ENCODE data around the gene CYP8B1. TPM values are rescaled to one million over a fixed set of nuclear protein-coding genes. Genes with fewer than 3 reads are reported as not detected.

Gene CYP8B1
- total and polyA plus RNA-seq, 2 donors (not counting 1 experiment from before 2014, with no cell fraction given): not detected

DNA sequence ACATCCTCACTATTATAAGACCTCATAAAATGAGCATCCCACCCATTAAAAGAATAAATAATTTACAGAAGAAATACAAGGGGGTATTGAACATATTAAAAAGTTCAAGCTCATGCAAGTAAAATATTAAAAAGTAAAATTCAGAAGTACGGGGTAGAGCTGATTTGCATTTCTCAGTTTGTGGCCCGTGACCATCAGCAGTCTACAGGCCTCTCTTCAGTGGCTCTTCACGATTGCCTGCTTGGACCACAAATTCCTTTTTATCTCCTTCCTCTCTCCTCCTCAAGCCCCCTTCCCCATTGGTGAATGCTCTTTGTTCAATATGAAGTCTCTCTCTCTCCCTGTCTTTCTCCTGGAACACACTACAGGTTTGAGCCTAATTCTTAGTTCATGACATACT is 19.1 kb downstream of the CYP8B1 start:
- no peaks in the 10 kb centered on the region for H3K36me3 ChIP-seq (ENCODE audit: control insufficient read depth, insufficient read depth, low read length)
- H3K9ac ChIP-seq (ENCODE audit: insufficient read depth, low read length): no peak overlapping the region
- H3K4me2 ChIP-seq (ENCODE audit: extremely low read depth, insufficient read depth, low read length): no peak overlapping the region
- no peaks in the 10 kb centered on the region for H3K27me3 ChIP-seq (ENCODE audit: control insufficient read depth, insufficient read depth, low read length)
- H3K79me2 ChIP-seq (ENCODE audit: control insufficient read depth, insufficient read depth, low read length): no peaks in the 10 kb centered on the region
- TF ChIP-seq, protein P1, sequence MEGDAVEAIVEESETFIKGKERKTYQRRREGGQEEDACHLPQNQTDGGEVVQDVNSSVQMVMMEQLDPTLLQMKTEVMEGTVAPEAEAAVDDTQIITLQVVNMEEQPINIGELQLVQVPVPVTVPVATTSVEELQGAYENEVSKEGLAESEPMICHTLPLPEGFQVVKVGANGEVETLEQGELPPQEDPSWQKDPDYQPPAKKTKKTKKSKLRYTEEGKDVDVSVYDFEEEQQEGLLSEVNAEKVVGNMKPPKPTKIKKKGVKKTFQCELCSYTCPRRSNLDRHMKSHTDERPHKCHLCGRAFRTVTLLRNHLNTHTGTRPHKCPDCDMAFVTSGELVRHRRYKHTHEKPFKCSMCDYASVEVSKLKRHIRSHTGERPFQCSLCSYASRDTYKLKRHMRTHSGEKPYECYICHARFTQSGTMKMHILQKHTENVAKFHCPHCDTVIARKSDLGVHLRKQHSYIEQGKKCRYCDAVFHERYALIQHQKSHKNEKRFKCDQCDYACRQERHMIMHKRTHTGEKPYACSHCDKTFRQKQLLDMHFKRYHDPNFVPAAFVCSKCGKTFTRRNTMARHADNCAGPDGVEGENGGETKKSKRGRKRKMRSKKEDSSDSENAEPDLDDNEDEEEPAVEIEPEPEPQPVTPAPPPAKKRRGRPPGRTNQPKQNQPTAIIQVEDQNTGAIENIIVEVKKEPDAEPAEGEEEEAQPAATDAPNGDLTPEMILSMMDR (conservative IDR thresholded peaks at IDR 0.05 in 1 of 2, IDR thresholded peaks at IDR 0.05 in 1 of 2; ENCODE audit: low read depth in 1 of 2, low read length in 2 of 2): no peak
- no peak for TF ChIP-seq EZH2 (IDR thresholded peaks at IDR 0.05; ENCODE audit: low read length, missing control alignments)
- H3K27ac ChIP-seq (ENCODE audit: insufficient read depth, low read length): no peak overlapping the region
- no peak overlapping the region for H3K4me3 ChIP-seq (replicated peaks in 1 of 4; ENCODE audit: control extremely low read depth in 1 of 4, insufficient read depth in 1 of 4, low read depth in 3 of 4, low read length in 4 of 4)
- H2AFZ ChIP-seq (ENCODE audit: low read length): no peak overlapping the region
- no peaks in the 10 kb centered on the region for H3K9me3 ChIP-seq (ENCODE audit: control insufficient read depth, insufficient read depth, low read depth, low read length)
- no peaks in the 10 kb centered on the region for H4K20me1 ChIP-seq (ENCODE audit: control insufficient read depth, extremely low read depth, insufficient read depth, low read length)
- DNase-seq (ENCODE audit: low read depth in 2 of 2): no peak
- no peaks in the 10 kb centered on the region for H3K4me1 ChIP-seq (ENCODE audit: control insufficient read depth, extremely low read depth, insufficient read depth, low read length)

DNA sequence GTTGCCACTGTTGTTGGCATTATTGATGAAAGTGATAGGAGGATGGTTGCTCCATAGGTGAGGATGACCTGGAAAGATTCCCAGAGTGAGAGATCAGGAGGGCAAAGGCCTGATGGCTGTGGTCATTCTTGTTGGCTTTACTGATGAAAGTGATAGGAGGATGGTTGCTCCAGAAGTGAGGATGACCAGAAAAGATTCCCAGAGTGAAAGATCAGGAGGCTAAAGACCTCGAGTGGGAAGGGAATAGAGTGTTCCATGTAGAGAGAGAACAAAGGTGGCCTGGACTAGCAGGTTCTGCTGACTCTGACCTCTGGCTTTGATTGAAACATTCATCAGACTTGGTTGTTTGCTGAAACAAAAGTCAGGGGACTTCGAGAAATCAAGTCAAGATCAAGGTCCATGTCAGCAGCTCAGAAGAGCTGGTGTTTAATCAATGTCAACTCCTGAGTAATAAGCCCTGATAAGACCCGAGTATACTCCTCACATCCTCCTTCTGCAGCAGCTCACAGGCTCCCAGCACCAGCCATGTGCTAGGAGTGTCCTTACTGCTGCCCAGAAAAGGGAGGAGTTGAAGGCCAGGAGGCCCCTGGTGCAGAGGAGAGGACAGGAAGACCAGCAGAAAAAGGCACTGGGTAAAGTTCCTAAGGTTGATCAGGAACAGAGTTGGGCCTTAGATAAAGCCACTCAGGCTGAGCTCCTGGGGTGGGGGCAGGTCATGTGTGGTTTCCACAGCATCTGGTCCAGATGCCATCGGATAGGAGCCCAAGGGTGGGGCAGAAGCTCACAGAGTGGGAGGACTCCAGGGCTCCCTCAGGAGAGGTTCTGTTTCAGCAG is 19.9 kb downstream of the CYP8B1 start:
- no peaks in the 10 kb centered on the region for H3K79me2 ChIP-seq (ENCODE audit: control insufficient read depth, insufficient read depth, low read length)
- H3K4me3 ChIP-seq (replicated peaks in 1 of 4; ENCODE audit: control extremely low read depth in 1 of 4, insufficient read depth in 1 of 4, low read depth in 3 of 4, low read length in 4 of 4): no peak overlapping the region
- no peak for DNase-seq (ENCODE audit: low read depth in 2 of 2)
- H4K20me1 ChIP-seq (ENCODE audit: control insufficient read depth, extremely low read depth, insufficient read depth, low read length): no peaks in the 10 kb centered on the region
- no peak overlapping the region for H3K9ac ChIP-seq (ENCODE audit: insufficient read depth, low read length)
- H3K27ac ChIP-seq (ENCODE audit: insufficient read depth, low read length): no peak overlapping the region
- no peaks in the 10 kb centered on the region for H3K27me3 ChIP-seq (ENCODE audit: control insufficient read depth, insufficient read depth, low read length)
- H3K4me2 ChIP-seq (ENCODE audit: extremely low read depth, insufficient read depth, low read length): no peak overlapping the region
- no peak overlapping the region for H2AFZ ChIP-seq (ENCODE audit: low read length)
- H3K4me1 ChIP-seq (ENCODE audit: control insufficient read depth, extremely low read depth, insufficient read depth, low read length): no peaks in the 10 kb centered on the region
- no peak for TF ChIP-seq EZH2 (IDR thresholded peaks at IDR 0.05; ENCODE audit: low read length, missing control alignments)
- TF ChIP-seq, protein P1 (conservative IDR thresholded peaks at IDR 0.05 in 1 of 2, IDR thresholded peaks at IDR 0.05 in 1 of 2; ENCODE audit: low read depth in 1 of 2, low read length in 2 of 2): no peak
- H3K9me3 ChIP-seq (ENCODE audit: control insufficient read depth, insufficient read depth, low read depth, low read length): no peaks in the 10 kb centered on the region
- no peaks in the 10 kb centered on the region for H3K36me3 ChIP-seq (ENCODE audit: control insufficient read depth, insufficient read depth, low read length)

DNA sequence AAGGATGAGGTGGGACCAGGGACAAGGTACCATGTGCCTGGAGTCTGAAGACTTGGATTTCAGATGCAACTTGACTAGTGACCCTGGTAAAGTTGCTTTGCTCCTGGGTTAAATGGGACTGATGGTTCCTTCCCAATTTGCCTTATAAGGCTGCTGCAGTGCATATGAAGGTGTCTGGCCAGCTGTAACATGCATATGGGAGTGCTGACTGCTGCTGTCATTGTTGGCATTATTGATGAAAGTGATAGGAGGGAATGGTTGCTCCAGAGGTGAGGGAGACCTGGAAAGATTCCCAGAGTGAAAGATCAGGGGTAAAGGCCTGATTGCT is 20.5 kb downstream of the CYP8B1 start:
- Histone ChIP-seq H3K27me3 (ENCODE audit: control insufficient read depth, insufficient read depth, low read length) (peaks cover 5% of the 10 kb centered on the region), H3K36me3 (ENCODE audit: control insufficient read depth, insufficient read depth, low read length) (no peaks in the 10 kb centered on the region), H3K79me2 (ENCODE audit: control insufficient read depth, insufficient read depth, low read length) (no peaks in the 10 kb centered on the region), H3K4me2 (ENCODE audit: extremely low read depth, insufficient read depth, low read length) (no peak overlapping the region), H3K4me3 (replicated peaks in 1 of 4; ENCODE audit: control extremely low read depth in 1 of 4, insufficient read depth in 1 of 4, low read depth in 3 of 4, low read length in 4 of 4) (no peak overlapping the region), H3K9me3 (ENCODE audit: control insufficient read depth, insufficient read depth, low read depth, low read length) (no peaks in the 10 kb centered on the region), H3K27ac (ENCODE audit: insufficient read depth, low read length) (no peak overlapping the region), H3K9ac (ENCODE audit: insufficient read depth, low read length) (no peak overlapping the region), H3K4me1 (ENCODE audit: control insufficient read depth, extremely low read depth, insufficient read depth, low read length) (no peaks in the 10 kb centered on the region), H2AFZ (ENCODE audit: low read length) (no peak overlapping the region), H4K20me1 (ENCODE audit: control insufficient read depth, extremely low read depth, insufficient read depth, low read length) (no peaks in the 10 kb centered on the region)
- no peak for DNase-seq (ENCODE audit: low read depth in 2 of 2)
- no peak for TF ChIP-seq EZH2 (IDR thresholded peaks at IDR 0.05; ENCODE audit: low read length, missing control alignments)
- TF ChIP-seq, protein P1 (conservative IDR thresholded peaks at IDR 0.05 in 1 of 2, IDR thresholded peaks at IDR 0.05 in 1 of 2; ENCODE audit: low read depth in 1 of 2, low read length in 2 of 2): no peak

Measured in fibroblast of lung (primary cell).